Measurements from ENCODE around the gene EIF2AK3. TPM values are rescaled to one million over a fixed set of nuclear protein-coding genes. Genes with fewer than 3 reads are reported as not detected.
"Not testable (repeated sequence)": the region's sequence is repeated elsewhere in the genome, so short reads cannot be mapped to it uniquely, and the experiment has no call there.

EIF2AK3 gene
- total and polyA plus RNA-seq, 2 of the 4 experiments (the other 2 are of a cell fraction), result 7.9 to 22.8 TPM

- H3K9me3 ChIP-seq (ENCODE audit: control insufficient read depth, insufficient read depth, low read length); H2BK15ac ChIP-seq (ENCODE audit: low read depth, low read length); ATAC-seq (ENCODE audit: low read depth); H3K36me3 ChIP-seq (ENCODE audit: control insufficient read depth, insufficient read depth, low read length); H4K8ac ChIP-seq (ENCODE audit: low read depth in 2 of 2, low read length in 2 of 2); H3K18ac ChIP-seq (ENCODE audit: low read depth, low read length); BruUV-seq (replicated peaks); POLR2A ChIA-PET (ENCODE audit: unreplicated experiment); H3K56ac ChIP-seq (ENCODE audit: extremely low read depth, insufficient read depth, low read length); H3K14ac ChIP-seq (replicated peaks; ENCODE audit: low read depth, low read length); H3K9me1 ChIP-seq (ENCODE audit: insufficient read depth, low read length); H2BK20ac ChIP-seq (ENCODE audit: low read depth, low read length); H2AK9ac ChIP-seq (replicated peaks; ENCODE audit: low read depth, low read length, poor library complexity); dilution Hi-C loops (cut with HindIII; ENCODE audit: low sequenced_read_pairs, unreplicated experiment); H3K4me2 ChIP-seq (ENCODE audit: low read depth, low read length); CTCF ChIA-PET; H2AFZ ChIP-seq (replicated peaks; ENCODE audit: low read length, poor library complexity); H3K27me3 ChIP-seq (ENCODE audit: control insufficient read depth, insufficient read depth, low read length); H3K23ac ChIP-seq (ENCODE audit: low read depth, low read length); H3K4me3 ChIP-seq (ENCODE audit: insufficient read depth, low read depth, low read length); H4K5ac ChIP-seq (ENCODE audit: low read depth, low read length); H2BK120ac ChIP-seq (ENCODE audit: low read depth, low read length); H3K4me1 ChIP-seq (ENCODE audit: control insufficient read depth, insufficient read depth, low read length); DNase-seq; H3K4ac ChIP-seq (ENCODE audit: low read depth, low read length); H2AK5ac ChIP-seq (ENCODE audit: low read depth, low read length); H4K91ac ChIP-seq (ENCODE audit: insufficient read depth, low read depth, low read length); in situ Hi-C loops (cut with MboI; ENCODE audit: low sequenced_read_pairs); H3K9ac ChIP-seq (ENCODE audit: low read depth, low read length); H3K27ac ChIP-seq (ENCODE audit: insufficient read depth, low read length); H2BK5ac ChIP-seq (ENCODE audit: low read depth, low read length, poor library complexity, severe bottlenecking): not testable (repeated sequence)
- H4K20me1 ChIP-seq (ENCODE audit: insufficient read depth, low read length), result peaks cover 39% of the 10 kb centered on the region
- WGBS, 2 experiments (ENCODE audit: extremely low coverage in 2 of 2, insufficient read length in 1 of 2), result no CpG with 5 or more reads among the region's 11 CpGs
- peaks cover 20 to 55% of the 10 kb centered on the region in 2 experiments; a peak in 3 of 4 replicates for H3K79me1 ChIP-seq (ENCODE audit: low read depth in 1 of 2, low read length in 2 of 2)
- intact Hi-C loops (cut with micrococcal nuclease), result loop anchor here (2.0 to 10.0 kb wide), 2 partner anchors 41 to 59 kb away; no protein-coding TSS in a partner anchor
Observed at GRCh38 chr2:88623831-88624465, 3.3 kb downstream of the EIF2AK3 start.
